ENCODE results near the gene HESX1. TPM values are rescaled to one million over a fixed set of nuclear protein-coding genes. Genes with fewer than 3 reads are reported as not detected.

The HESX1 gene
- total and polyA plus RNA-seq, 4 donors = 0.76 to 2.9 (median 1.4) TPM

DNA sequence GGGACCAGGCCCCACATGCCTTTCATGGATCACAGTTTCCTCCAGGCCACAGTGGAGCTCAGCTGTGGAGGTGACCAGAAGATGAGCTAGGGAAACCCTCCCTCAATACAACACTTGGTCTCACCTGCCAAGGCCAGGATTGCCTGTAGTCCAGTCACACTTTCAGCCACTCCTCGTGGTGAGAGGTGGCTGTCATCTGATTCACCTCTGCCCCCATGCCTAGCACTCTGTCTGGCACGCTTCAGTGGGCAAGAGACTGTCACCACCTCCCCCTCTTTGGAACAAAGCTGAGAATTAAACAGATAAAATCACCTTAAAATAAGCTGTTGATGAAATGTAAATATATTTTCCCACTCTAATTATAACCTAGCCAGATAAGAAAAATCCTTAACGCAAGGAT, 30.7 kb downstream of the HESX1 start:
- H3K9me3 ChIP-seq (ENCODE audit: control insufficient read depth in 4 of 4, insufficient read depth in 3 of 4, low read length in 3 of 4) = no peaks in the 10 kb centered on the region
- no peak overlapping the region for H3K27ac ChIP-seq (ENCODE audit: low read depth in 1 of 2, low read length in 1 of 2)
- H3K36me3 ChIP-seq (ENCODE audit: control insufficient read depth in 4 of 4, insufficient read depth in 4 of 4, low read length in 4 of 4) = no peaks in the 10 kb centered on the region
- H3K9ac ChIP-seq (ENCODE audit: insufficient read depth in 1 of 2, low read length in 2 of 2) = no peak overlapping the region
- 67 to 79% methylated on average over 3 of the region's 3 CpGs for WGBS, 2 donors
- ATAC-seq (ENCODE audit: insufficient read depth, low FRiP score) (no peak), DNase-seq (no peak)
- H3K27me3 ChIP-seq (ENCODE audit: control insufficient read depth in 3 of 3, insufficient read depth in 3 of 3, low read length in 2 of 3) = peaks cover 0 to 2% (median under 1%) of the 10 kb centered on the region in 3 donors
- no peak overlapping the region for H3K4me3 ChIP-seq
- TF ChIP-seq, protein P1, sequence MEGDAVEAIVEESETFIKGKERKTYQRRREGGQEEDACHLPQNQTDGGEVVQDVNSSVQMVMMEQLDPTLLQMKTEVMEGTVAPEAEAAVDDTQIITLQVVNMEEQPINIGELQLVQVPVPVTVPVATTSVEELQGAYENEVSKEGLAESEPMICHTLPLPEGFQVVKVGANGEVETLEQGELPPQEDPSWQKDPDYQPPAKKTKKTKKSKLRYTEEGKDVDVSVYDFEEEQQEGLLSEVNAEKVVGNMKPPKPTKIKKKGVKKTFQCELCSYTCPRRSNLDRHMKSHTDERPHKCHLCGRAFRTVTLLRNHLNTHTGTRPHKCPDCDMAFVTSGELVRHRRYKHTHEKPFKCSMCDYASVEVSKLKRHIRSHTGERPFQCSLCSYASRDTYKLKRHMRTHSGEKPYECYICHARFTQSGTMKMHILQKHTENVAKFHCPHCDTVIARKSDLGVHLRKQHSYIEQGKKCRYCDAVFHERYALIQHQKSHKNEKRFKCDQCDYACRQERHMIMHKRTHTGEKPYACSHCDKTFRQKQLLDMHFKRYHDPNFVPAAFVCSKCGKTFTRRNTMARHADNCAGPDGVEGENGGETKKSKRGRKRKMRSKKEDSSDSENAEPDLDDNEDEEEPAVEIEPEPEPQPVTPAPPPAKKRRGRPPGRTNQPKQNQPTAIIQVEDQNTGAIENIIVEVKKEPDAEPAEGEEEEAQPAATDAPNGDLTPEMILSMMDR (IDR thresholded peaks at IDR 0.05; ENCODE audit: control extremely low read depth, extremely low read depth) = no peak
- H3K4me1 ChIP-seq (ENCODE audit: control insufficient read depth in 5 of 5, insufficient read depth in 5 of 5, low read length in 5 of 5) = peaks cover 0 to 10% (median 0%) of the 10 kb centered on the region in 5 donors

DNA sequence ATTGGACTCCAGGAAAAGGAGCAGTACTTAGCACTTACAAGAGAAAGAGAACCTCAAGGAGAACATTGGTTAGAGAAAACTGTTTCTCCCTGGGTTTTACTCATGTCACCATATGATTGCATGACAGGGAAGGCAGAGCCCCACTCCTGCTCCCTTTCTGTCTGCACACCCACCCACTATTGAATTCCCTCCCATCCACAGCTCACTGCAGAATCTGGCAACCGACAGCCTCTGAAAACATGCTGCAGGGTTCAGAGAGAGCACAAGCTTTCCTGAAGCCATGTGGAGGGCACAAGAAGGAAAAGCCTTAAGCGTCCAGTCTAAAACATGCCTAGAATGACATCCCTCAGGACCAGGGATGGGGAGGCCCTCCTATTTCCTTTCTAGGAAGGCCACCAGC, 31.6 kb downstream of the HESX1 start:
- WGBS, 2 donors = 58 to 70% methylated on average over 2 of the region's 2 CpGs
- Histone ChIP-seq H3K36me3 (ENCODE audit: control insufficient read depth in 4 of 4, insufficient read depth in 4 of 4, low read length in 4 of 4) (no peaks in the 10 kb centered on the region), H3K9me3 (ENCODE audit: control insufficient read depth in 4 of 4, insufficient read depth in 3 of 4, low read length in 3 of 4) (no peaks in the 10 kb centered on the region), H3K27me3 (ENCODE audit: control insufficient read depth in 3 of 3, insufficient read depth in 3 of 3, low read length in 2 of 3) (peaks cover 0 to 3% (median 2%) of the 10 kb centered on the region in 3 donors), H3K27ac (ENCODE audit: low read depth in 1 of 2, low read length in 1 of 2) (no peak overlapping the region), H3K4me3 (no peak overlapping the region), H3K9ac (ENCODE audit: insufficient read depth in 1 of 2, low read length in 2 of 2) (no peak overlapping the region), H3K4me1 (ENCODE audit: control insufficient read depth in 5 of 5, insufficient read depth in 5 of 5, low read length in 5 of 5) (peaks cover 0 to 13% (median 0%) of the 10 kb centered on the region in 5 donors)
- TF ChIP-seq, protein P1 (IDR thresholded peaks at IDR 0.05; ENCODE audit: control extremely low read depth, extremely low read depth) = no peak
- ATAC-seq (ENCODE audit: insufficient read depth, low FRiP score) (no peak), DNase-seq (no peak)

DNA sequence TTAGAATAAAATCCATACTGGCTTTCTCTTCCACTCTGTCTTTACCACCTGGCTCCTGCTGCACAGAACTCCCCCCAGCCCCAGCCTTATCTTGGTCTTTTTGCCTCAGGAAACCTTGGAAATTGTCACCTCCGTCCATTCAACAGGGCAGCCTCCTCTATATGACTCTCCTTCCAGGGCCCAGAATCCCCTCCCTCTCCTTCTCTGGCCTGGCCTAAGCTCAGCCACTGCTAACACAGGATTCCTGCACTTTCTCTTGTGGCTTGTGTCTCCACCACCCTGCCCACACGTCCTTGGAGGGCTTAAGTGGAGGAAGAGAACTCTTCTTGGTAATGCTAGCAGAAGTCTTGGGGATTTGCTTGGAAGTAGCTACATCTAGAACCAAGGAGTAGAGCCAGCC, 33.1 kb downstream of the HESX1 start:
- WGBS, 2 donors = 44 to 52% methylated on average over 2 of the region's 2 CpGs
- DNase-seq (no peak), ATAC-seq (ENCODE audit: insufficient read depth, low FRiP score) (no peak)
- no peak overlapping the region for H3K4me3 ChIP-seq
- no peak overlapping the region for H3K9ac ChIP-seq (ENCODE audit: insufficient read depth in 1 of 2, low read length in 2 of 2)
- H3K27ac ChIP-seq (ENCODE audit: low read depth in 1 of 2, low read length in 1 of 2) = no peak overlapping the region
- peaks cover 0 to 15% (median 3%) of the 10 kb centered on the region in 5 donors for H3K4me1 ChIP-seq (ENCODE audit: control insufficient read depth in 5 of 5, insufficient read depth in 5 of 5, low read length in 5 of 5)
- peaks cover 0 to 3% (median 2%) of the 10 kb centered on the region in 3 donors for H3K27me3 ChIP-seq (ENCODE audit: control insufficient read depth in 3 of 3, insufficient read depth in 3 of 3, low read length in 2 of 3)
- H3K36me3 ChIP-seq (ENCODE audit: control insufficient read depth in 4 of 4, insufficient read depth in 4 of 4, low read length in 4 of 4) = no peaks in the 10 kb centered on the region
- TF ChIP-seq, protein P1 (IDR thresholded peaks at IDR 0.05; ENCODE audit: control extremely low read depth, extremely low read depth) = no peak
- no peaks in the 10 kb centered on the region for H3K9me3 ChIP-seq (ENCODE audit: control insufficient read depth in 4 of 4, insufficient read depth in 3 of 4, low read length in 3 of 4)

DNA sequence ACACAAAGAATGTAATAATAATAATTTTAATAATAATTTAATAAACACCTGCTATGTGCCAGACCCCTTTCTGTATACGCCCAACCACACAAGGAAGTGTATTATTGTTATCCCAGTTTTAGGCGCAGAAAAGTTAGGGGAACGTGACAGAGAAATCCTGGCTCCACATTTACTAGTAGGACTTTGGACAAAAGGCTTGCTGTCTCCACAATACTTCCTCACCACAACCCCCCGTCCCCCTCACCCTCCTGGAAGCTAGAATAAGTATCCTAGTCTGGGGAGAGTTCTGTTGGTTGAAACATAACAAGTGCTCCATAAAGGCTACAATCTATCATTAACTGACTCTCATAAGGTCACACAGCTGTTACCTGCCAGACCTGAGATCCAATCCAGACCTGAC, 34.1 kb downstream of the HESX1 start:
- 14 to 23% methylated on average over 4 of the region's 4 CpGs for WGBS, 2 donors
- Histone ChIP-seq H3K9ac (ENCODE audit: insufficient read depth in 1 of 2, low read length in 2 of 2) (no peak overlapping the region), H3K9me3 (ENCODE audit: control insufficient read depth in 4 of 4, insufficient read depth in 3 of 4, low read length in 3 of 4) (no peaks in the 10 kb centered on the region), H3K4me3 (no peak overlapping the region), H3K27me3 (ENCODE audit: control insufficient read depth in 3 of 3, insufficient read depth in 3 of 3, low read length in 2 of 3) (peaks cover 0 to 3% (median 2%) of the 10 kb centered on the region in 3 donors), H3K27ac (ENCODE audit: low read depth in 1 of 2, low read length in 1 of 2) (no peak overlapping the region), H3K36me3 (ENCODE audit: control insufficient read depth in 4 of 4, insufficient read depth in 4 of 4, low read length in 4 of 4) (no peaks in the 10 kb centered on the region), H3K4me1 (ENCODE audit: control insufficient read depth in 5 of 5, insufficient read depth in 5 of 5, low read length in 5 of 5) (peaks cover 0 to 25% (median 7%) of the 10 kb centered on the region in 5 donors)
- no peak for DNase-seq
- TF ChIP-seq, protein P1 (IDR thresholded peaks at IDR 0.05; ENCODE audit: control extremely low read depth, extremely low read depth) = no peak
- no peak for ATAC-seq (ENCODE audit: insufficient read depth, low FRiP score)
